IMR-90 (cell line): ENCODE measurements around the gene OPA3. TPM values are rescaled to one million over a fixed set of nuclear protein-coding genes. Genes with fewer than 3 reads are reported as not detected.

Source experiments
- ATAC-seq: fragments of 200-7000 bp; cut with Tn5 transposase; 2 replicates; pipeline ENCODE4 v1.9.1; 2020; ENCODE audit warnings: low read depth, mild to moderate bottlenecking, moderate library complexity
- BruUV-seq: library from RNA; stranded (reverse); fragments of 400-500 nt; replicated peaks from 2 replicates; lab custom pipeline; 2021; lab: Mats Ljungman, UMichigan
- CTCF ChIA-PET: fragments of 300-600 bp; formaldehyde crosslinking; extraction: SDS; loops from one replicate; lab custom pipeline; 2021; ENCODE audit warnings: antibody characterized with exemption; lab: Yijun Ruan, JAX
- POLR2A ChIA-PET: fragments of 300-600 bp; sonication (Branson Sonifier 250); formaldehyde crosslinking; loops from one replicate; lab custom pipeline; 2022; ENCODE audit warnings: antibody characterized with exemption; ENCODE audit not compliant: unreplicated experiment; lab: Charles Lee
- DNase-seq: peaks from one replicate; pipeline ENCODE4 v3.0.0; 2013
- H2AFZ ChIP-seq: replicated peaks from 2 replicates; pipeline ENCODE3; 2013; ENCODE audit warnings: low read length, mild to moderate bottlenecking; ENCODE audit not compliant: poor library complexity
- H2AK5ac ChIP-seq: 2 replicates; pipeline ENCODE4 v1.6.1; 2013; ENCODE audit warnings: low read depth, low read length, inconsistent platforms
- H2AK9ac ChIP-seq: replicated peaks from 2 replicates; pipeline ENCODE3; 2013; ENCODE audit warnings: mild to moderate bottlenecking, low read depth, low read length, moderate library complexity; ENCODE audit not compliant: poor library complexity
- H2BK120ac ChIP-seq: 2 replicates; pipeline ENCODE4 v1.6.1; 2013; ENCODE audit warnings: low read depth, low read length, inconsistent platforms
- H2BK15ac ChIP-seq: 3 replicates; pipeline ENCODE4 v1.6.1; 2013; ENCODE audit warnings: low read depth, low read length, inconsistent platforms
- H2BK20ac ChIP-seq: 2 replicates; pipeline ENCODE4 v1.6.1; 2013; ENCODE audit warnings: low read depth, mild to moderate bottlenecking, inconsistent platforms, low read length, moderate library complexity
- H2BK5ac ChIP-seq: 2 replicates; pipeline ENCODE4 v1.6.1; 2013; ENCODE audit warnings: mild to moderate bottlenecking, low read depth, low read length, inconsistent platforms; ENCODE audit not compliant: poor library complexity, severe bottlenecking
- H3K14ac ChIP-seq: replicated peaks from 2 replicates; pipeline ENCODE4 v1.6.1; 2013; ENCODE audit warnings: low read depth, low read length, inconsistent platforms
- H3K18ac ChIP-seq: 2 replicates; pipeline ENCODE4 v1.6.1; 2013; ENCODE audit warnings: low read depth, low read length, control low read depth
- H3K23ac ChIP-seq: 2 replicates; pipeline ENCODE4 v1.6.1; 2013; ENCODE audit warnings: low read depth, low read length, inconsistent platforms
- H3K27ac ChIP-seq: 2 replicates; pipeline ENCODE4 v1.5.1; 2013; ENCODE audit warnings: mild to moderate bottlenecking, control low read depth, low read length; ENCODE audit not compliant: insufficient read depth
- H3K27me3 ChIP-seq: 2 replicates; pipeline ENCODE4 v1.6.1; 2013; ENCODE audit warnings: low read length; ENCODE audit not compliant: control insufficient read depth, insufficient read depth
- H3K36me3 ChIP-seq: 2 replicates; pipeline ENCODE4 v1.6.1; 2013; ENCODE audit warnings: low read length, mixed read lengths; ENCODE audit not compliant: control insufficient read depth, insufficient read depth
- H3K4ac ChIP-seq: 2 replicates; pipeline ENCODE4 v1.6.1; 2013; ENCODE audit warnings: low read depth, low read length, inconsistent platforms
- H3K4me1 ChIP-seq: 2 replicates; pipeline ENCODE4 v1.6.1; 2013; ENCODE audit warnings: low read length, mixed read lengths; ENCODE audit not compliant: control insufficient read depth, insufficient read depth
- H3K4me2 ChIP-seq: 2 replicates; pipeline ENCODE4 v1.6.1; 2013; ENCODE audit warnings: low read depth, mild to moderate bottlenecking, control low read depth, low read length, moderate library complexity
- H3K4me3 ChIP-seq: 2 replicates; pipeline ENCODE4 v1.5.1; 2013; ENCODE audit warnings: low read depth, mild to moderate bottlenecking, control low read depth, low read length, moderate library complexity; ENCODE audit not compliant: insufficient read depth
- H3K56ac ChIP-seq: 2 replicates; pipeline ENCODE4 v1.6.1; 2013; ENCODE audit warnings: low read length, inconsistent platforms; ENCODE audit not compliant: insufficient read depth; ENCODE audit errors: extremely low read depth
- H3K79me1 ChIP-seq, 2 experiments: 2 replicates each; pipeline ENCODE4 v1.6.1; 2013; ENCODE audit warnings: low read length in 2 of 2, inconsistent platforms in 1 of 2, low read depth in 1 of 2
- H3K9ac ChIP-seq: 2 replicates; pipeline ENCODE4 v1.6.1; 2013; ENCODE audit warnings: low read depth, low read length, control low read depth
- H3K9me1 ChIP-seq: 2 replicates; pipeline ENCODE4 v1.6.1; 2013; ENCODE audit warnings: low read length, inconsistent platforms; ENCODE audit not compliant: insufficient read depth
- H3K9me3 ChIP-seq: 2 replicates; pipeline ENCODE4 v1.6.1; 2013; ENCODE audit warnings: low read length; ENCODE audit not compliant: control insufficient read depth, insufficient read depth
- H4K20me1 ChIP-seq: 2 replicates; pipeline ENCODE4 v1.6.1; 2013; ENCODE audit warnings: low read length, inconsistent platforms; ENCODE audit not compliant: insufficient read depth
- H4K5ac ChIP-seq: 2 replicates; pipeline ENCODE4 v1.6.1; 2013; ENCODE audit warnings: mild to moderate bottlenecking, low read depth, low read length, control low read depth
- H4K8ac ChIP-seq, 2 experiments: 2 replicates each; pipeline ENCODE4 v1.6.1; 2013; ENCODE audit warnings: low read depth in 2 of 2, low read length in 2 of 2, control low read depth in 1 of 2, inconsistent platforms in 1 of 2
- H4K91ac ChIP-seq: 2 replicates; pipeline ENCODE4 v1.6.1; 2013; ENCODE audit warnings: low read depth, low read length, inconsistent platforms; ENCODE audit not compliant: insufficient read depth
- BHLHE40 ChIP-seq: fragments of 150-350 bp; IDR thresholded peaks from 2 replicates; pipeline ENCODE4 v1.6.1; 2016; ENCODE audit warnings: mild to moderate bottlenecking, low read depth, low read length
- CEBPB ChIP-seq: IDR thresholded peaks from 2 replicates; pipeline ENCODE4 v1.6.1; 2012; ENCODE audit warnings: low read depth, low read length, improper control_type of control experiment
- CHD1 ChIP-seq: IDR thresholded peaks from 2 replicates; pipeline ENCODE4 v1.6.1; 2012; ENCODE audit warnings: low read depth, low read length, improper control_type of control experiment
- CTCF ChIP-seq: conservative IDR thresholded peaks from 2 replicates; pipeline ENCODE4 v1.5.1; 2012; ENCODE audit warnings: mild to moderate bottlenecking, low read depth, low read length, improper control_type of control experiment
- ELK1 ChIP-seq: fragments of 150-350 bp; IDR thresholded peaks from 2 replicates; pipeline ENCODE4 v1.6.1; 2016; ENCODE audit warnings: low read depth, mild to moderate bottlenecking, low read length, moderate library complexity, borderline replicate concordance
- FOS ChIP-seq: fragments of 150-350 bp; IDR thresholded peaks from 2 replicates; pipeline ENCODE4 v1.6.1; 2016; ENCODE audit warnings: low read depth, low read length
- MAFK ChIP-seq: IDR thresholded peaks from 2 replicates; pipeline ENCODE4 v1.6.1; 2012; ENCODE audit warnings: low read depth, low read length, improper control_type of control experiment
- MAZ ChIP-seq: IDR thresholded peaks from 2 replicates; pipeline ENCODE4 v1.6.1; 2012; ENCODE audit warnings: low read depth, mild to moderate bottlenecking, low read length, improper control_type of control experiment, moderate library complexity, borderline replicate concordance
- MXI1 ChIP-seq: IDR thresholded peaks from 2 replicates; pipeline ENCODE4 v1.6.1; 2012; ENCODE audit warnings: low read depth, mild to moderate bottlenecking, low read length, moderate library complexity, borderline replicate concordance
- NFE2L2 ChIP-seq: fragments of 150-350 bp; IDR thresholded peaks from 2 replicates; pipeline ENCODE4 v1.6.1; 2016; ENCODE audit warnings: low read depth, mild to moderate bottlenecking, low read length
- POLR2A ChIP-seq: IDR thresholded peaks from 2 replicates; pipeline ENCODE4 v1.6.1; 2012; ENCODE audit warnings: mild to moderate bottlenecking, low read depth, low read length
- RAD21 ChIP-seq: IDR thresholded peaks from 2 replicates; pipeline ENCODE4 v1.6.1; 2012; ENCODE audit warnings: low read length, improper control_type of control experiment
- RCOR1 ChIP-seq: IDR thresholded peaks from 2 replicates; pipeline ENCODE4 v1.6.1; 2012; ENCODE audit warnings: mild to moderate bottlenecking, low read length, improper control_type of control experiment; ENCODE audit not compliant: insufficient replicate concordance
- RFX5 ChIP-seq: IDR thresholded peaks from 2 replicates; pipeline ENCODE4 v1.8.0; 2012; ENCODE audit warnings: low read depth, mild to moderate bottlenecking, low read length, moderate library complexity
- SMC3 ChIP-seq: fragments of 150-350 bp; IDR thresholded peaks from 2 replicates; pipeline ENCODE4 v1.6.1; 2016; ENCODE audit warnings: low read depth, mild to moderate bottlenecking, antibody characterized with exemption, low read length, moderate library complexity
- USF2 ChIP-seq: fragments of 150-350 bp; IDR thresholded peaks from 2 replicates; pipeline ENCODE4 v1.6.1; 2017; ENCODE audit warnings: mild to moderate bottlenecking, antibody characterized with exemption, low read length, low read depth
- WGBS, 2 experiments: methylation state at CpG; one replicate each; pipeline versions ENCODE4 v1.1.5 to v1.1.7; 2013; ENCODE audit warnings: missing lambda C conversion rate in 2 of 2; ENCODE audit not compliant: insufficient read length in 1 of 2; ENCODE audit errors: extremely low coverage in 2 of 2; 5-methylcytosine and 5-hydroxymethylcytosine counted together
- dilution Hi-C: fragments of 300-500 bp; cut with HindIII; formaldehyde crosslinking; loops from one replicate; pipeline ENCODE4 v1.14.3; 2018; ENCODE audit warnings: low sequenced_read_pairs; ENCODE audit not compliant: unreplicated experiment
- in situ Hi-C: fragments of 300-500 bp; cut with MboI; formaldehyde crosslinking; loops from 3 replicates; pipeline ENCODE4 v1.14.3; 2019; ENCODE audit warnings: low sequenced_read_pairs, inconsistent platforms, mixed read lengths
- intact Hi-C: fragments of 100-400 bp; cut with micrococcal nuclease; formaldehyde crosslinking; loops from 2 replicates; pipeline ENCODE4 v1.10.0; 2022
- polyA plus RNA-seq, 3 experiments: library from polyadenylated mRNA; depleted of rRNA; stranded (reverse); fragments of >200 nt; gene quantifications; 2 replicates each; pipeline ENCODE4 v1.2.3, GENCODE V29; 2012; ENCODE audit warnings: low replicate concordance in 1 of 3
- total RNA-seq: library from RNA; depleted of rRNA; stranded (reverse); fragments of >200 nt; gene quantifications from 2 replicates; pipeline ENCODE4 v1.2.3, GENCODE V29; 2012

Gene OPA3
- total and polyA plus RNA-seq, 2 of the 4 experiments (the other 2 are of a cell fraction): 5.2 to 9.6 TPM

GRCh38 chr19:45578861-45579260 lies 5.7 kb downstream of the OPA3 start:
- no peak overlapping the region for H2BK5ac ChIP-seq
- H2AK5ac ChIP-seq: peak overlapping the region; percentile 77
- H3K36me3 ChIP-seq: no peaks in the 10 kb centered on the region
- H2BK120ac ChIP-seq: peak overlapping the region; percentile 77
- H3K4me3 ChIP-seq: no peak overlapping the region
- no peak overlapping the region for H3K4me2 ChIP-seq
- BruUV-seq: no TSS peak
- peaks cover 11% of the 10 kb centered on the region for H4K20me1 ChIP-seq
- H4K8ac ChIP-seq: peak overlapping the region in 1 of 2 experiments; percentile 78; a peak in 3 of 4 replicates
- in situ Hi-C loops (no loop called here), dilution Hi-C loops (no loop called here), intact Hi-C loops (no loop called here)
- 0 out of 2 replicates have a peak overlapping the region, but pooled peaks have one; percentile 3 for H3K18ac ChIP-seq
- H2BK20ac ChIP-seq: peak overlapping the region; percentile 85
- peak overlapping the region; percentile 72 for H3K4ac ChIP-seq
- H2BK15ac ChIP-seq: peak overlapping the region; percentile 85; the same call in 1 of the 3 replicates
- H3K79me1 ChIP-seq: peaks cover 36 to 75% of the 10 kb centered on the region in 2 experiments
- no peak for TF ChIP-seq CHD1
- no peak for TF ChIP-seq SMC3
- no peak for TF ChIP-seq POLR2A
- TF ChIP-seq ELK1: no peak
- no peak for TF ChIP-seq MAZ
- no peak for TF ChIP-seq RCOR1
- no peak for TF ChIP-seq MAFK
- TF ChIP-seq RFX5: no peak
- TF ChIP-seq BHLHE40: no peak
- no peak for TF ChIP-seq NFE2L2
- TF ChIP-seq CEBPB: no peak
- no peak for TF ChIP-seq RAD21
- TF ChIP-seq CTCF: no peak
- TF ChIP-seq FOS: no peak
- no peak for TF ChIP-seq USF2
- no peak for TF ChIP-seq MXI1
- no peak overlapping the region for H2AK9ac ChIP-seq
- CTCF ChIA-PET: no interaction called here
- peak overlapping the region; percentile 37 for H4K91ac ChIP-seq
- DNase-seq (no peak), ATAC-seq (no peak)
- H4K5ac ChIP-seq: peak overlapping the region; percentile 90
- no peak overlapping the region for H3K56ac ChIP-seq
- peaks cover 8% of the 10 kb centered on the region for H3K9me1 ChIP-seq
- peaks cover 17% of the 10 kb centered on the region for H3K4me1 ChIP-seq
- no peaks in the 10 kb centered on the region for H3K27me3 ChIP-seq
- H3K9me3 ChIP-seq: no peaks in the 10 kb centered on the region
- WGBS, 2 experiments: 81% methylated on average over 3 of the region's 5 CpGs; no CpG with 5 or more reads in 1 of the 2 experiments
- no peak overlapping the region for H3K9ac ChIP-seq
- H3K14ac ChIP-seq: peak overlapping the region; percentile 78
- peak overlapping the region; percentile 52; the same call in 1 of the 2 replicates for H3K23ac ChIP-seq
- H3K27ac ChIP-seq: peak overlapping the region; percentile 43; the same call in 1 of the 2 replicates
- H2AFZ ChIP-seq: no peak overlapping the region
- POLR2A ChIA-PET: no interaction called here
